Smooth muscle cell (in vitro differentiated cells): ENCODE measurements around the gene CTNNA3. TPM values are rescaled to one million over a fixed set of nuclear protein-coding genes. Genes with fewer than 3 reads are reported as not detected.

Experiments used
- DNase-seq: peaks from one replicate; lab custom pipeline; 2025; ENCODE audit not compliant: unreplicated experiment; lab: John Stamatoyannopoulos, UW
- H2AFZ ChIP-seq: fragments of 200-600 bp; sonication (generic); 2 replicates; pipeline ENCODE4 v1.6.0; 2016; ENCODE audit warnings: antibody characterized with exemption, low read depth, mild to moderate bottlenecking
- H3F3A ChIP-seq: fragments of 200-600 bp; sonication (generic); 2 replicates; pipeline ENCODE4 v1.6.0; 2017; ENCODE audit warnings: antibody characterized with exemption, low read depth
- H3K27ac ChIP-seq: fragments of 200-600 bp; sonication (generic); 2 replicates; pipeline ENCODE4 v1.5.1; 2016; ENCODE audit warnings: low read depth, mild to moderate bottlenecking
- H3K27me3 ChIP-seq: fragments of 200-600 bp; sonication (generic); 2 replicates; pipeline ENCODE4 v1.6.1; 2016; ENCODE audit warnings: low read depth, mild to moderate bottlenecking
- H3K36me3 ChIP-seq: fragments of 200-600 bp; sonication (generic); 2 replicates; pipeline ENCODE4 v1.5.1; 2016; ENCODE audit warnings: low read depth
- H3K4me1 ChIP-seq: fragments of 200-600 bp; sonication (generic); 2 replicates; pipeline ENCODE4 v1.5.1; 2016; ENCODE audit warnings: low read depth
- H3K4me2 ChIP-seq: fragments of 200-600 bp; sonication (generic); 2 replicates; pipeline ENCODE4 v1.6.0; 2016; ENCODE audit warnings: mild to moderate bottlenecking
- H3K4me3 ChIP-seq: fragments of 200-600 bp; sonication (generic); 2 replicates; pipeline ENCODE4 v1.5.1; 2016; ENCODE audit warnings: mild to moderate bottlenecking
- H3K79me2 ChIP-seq: fragments of 200-600 bp; sonication (generic); 2 replicates; pipeline ENCODE4 v1.6.0; 2016; ENCODE audit warnings: low read depth, mild to moderate bottlenecking
- H3K9ac ChIP-seq: fragments of 200-600 bp; sonication (generic); 2 replicates; pipeline ENCODE4 v1.6.0; 2016; ENCODE audit warnings: low read depth
- H3K9me3 ChIP-seq: fragments of 200-600 bp; sonication (generic); replicated peaks from 2 replicates; pipeline ENCODE4 v1.5.1; 2016; ENCODE audit warnings: low read depth
- H4K20me1 ChIP-seq: fragments of 200-600 bp; sonication (generic); 2 replicates; pipeline ENCODE4 v1.6.0; 2016; ENCODE audit warnings: low read depth
- CTCF ChIP-seq: fragments of 200-600 bp; sonication (generic); IDR thresholded peaks from 2 replicates; pipeline ENCODE4 v1.5.1; 2017; ENCODE audit warnings: borderline replicate concordance, mild to moderate bottlenecking, antibody characterized with exemption; ENCODE audit not compliant: insufficient read depth, poor library complexity, severe bottlenecking
- WGBS: methylation state at CpG from one replicate; pipeline ENCODE4 v1.1.7; 2016; ENCODE audit warnings: low lambda C conversion rate; 5-methylcytosine and 5-hydroxymethylcytosine counted together
- polyA plus RNA-seq: library from polyadenylated mRNA; unstranded; fragments of >200 nt; fragmentation: Nextera tagmentation; extraction: Ambion mirVana; gene quantifications from 2 replicates; pipeline ENCODE4 v1.2.1, GENCODE V29; 2016
- total RNA-seq: library from RNA; depleted of rRNA; stranded (reverse); fragments of >200 nt; gene quantifications from 2 replicates; pipeline ENCODE4 v1.2.3, GENCODE V29; 2014

The CTNNA3 gene
- total and polyA plus RNA-seq, 2 experiments from 2014 or later, result 1.3 TPM; not detected in 1

- no peaks in the 10 kb centered on the region for H3K4me1 ChIP-seq
- no peak for DNase-seq
- H3K4me3 ChIP-seq, result no peak overlapping the region
- H2AFZ ChIP-seq, result no peak overlapping the region
- no peaks in the 10 kb centered on the region for H3K36me3 ChIP-seq
- no peak overlapping the region for H3K9ac ChIP-seq
- H3F3A ChIP-seq, result no peaks in the 10 kb centered on the region
- H3K4me2 ChIP-seq, result peak overlapping the region; percentile 25
- H3K79me2 ChIP-seq, result no peaks in the 10 kb centered on the region
- TF ChIP-seq CTCF, result no peak
- 96% methylated on average over 4 of the region's 4 CpGs for WGBS
- no peaks in the 10 kb centered on the region for H3K27me3 ChIP-seq
- no peaks in the 10 kb centered on the region for H3K9me3 ChIP-seq
- no peak overlapping the region for H3K27ac ChIP-seq
- H4K20me1 ChIP-seq, result no peaks in the 10 kb centered on the region
Observed at GRCh38 chr10:67257427-67258144, 438.4 kb downstream of the CTNNA3 start.

GRCh38 chr10:67257018-67257417 is 439.0 kb downstream of the CTNNA3 start:
- TF ChIP-seq CTCF, result no peak
- Histone ChIP-seq H3K27ac (no peak overlapping the region), H3K4me2 (peak overlapping the region; percentile 25), H2AFZ (no peak overlapping the region), H3K9ac (no peak overlapping the region), H4K20me1 (no peaks in the 10 kb centered on the region), H3K36me3 (no peaks in the 10 kb centered on the region), H3F3A (no peaks in the 10 kb centered on the region), H3K9me3 (no peaks in the 10 kb centered on the region), H3K79me2 (no peaks in the 10 kb centered on the region), H3K4me1 (no peaks in the 10 kb centered on the region), H3K4me3 (no peak overlapping the region), H3K27me3 (no peaks in the 10 kb centered on the region)
- WGBS, result 34% methylated on average over 2 of the region's 2 CpGs
- DNase-seq, result no peak

GRCh38 chr10:67250686-67251085 is 445.3 kb downstream of the CTNNA3 start:
- Histone ChIP-seq H2AFZ (no peak overlapping the region), H3K27ac (no peak overlapping the region), H3K9me3 (no peaks in the 10 kb centered on the region), H3K4me1 (no peaks in the 10 kb centered on the region), H3K4me3 (no peak overlapping the region), H3K36me3 (no peaks in the 10 kb centered on the region), H3F3A (no peaks in the 10 kb centered on the region), H4K20me1 (no peaks in the 10 kb centered on the region), H3K79me2 (no peaks in the 10 kb centered on the region), H3K4me2 (no peak overlapping the region), H3K27me3 (no peaks in the 10 kb centered on the region), H3K9ac (no peak overlapping the region)
- no peak for TF ChIP-seq CTCF
- 95% methylated on average over 1 of the region's 1 CpG for WGBS
- DNase-seq, result no peak

GRCh38 chr10:67246066-67246555 is 449.9 kb downstream of the CTNNA3 start:
- no peak for DNase-seq
- no peak overlapping the region for H2AFZ ChIP-seq
- H3K9me3 ChIP-seq, result no peaks in the 10 kb centered on the region
- H4K20me1 ChIP-seq, result no peaks in the 10 kb centered on the region
- 97% methylated on average over 3 of the region's 3 CpGs for WGBS
- H3K4me2 ChIP-seq, result no peak overlapping the region
- H3K27me3 ChIP-seq, result no peaks in the 10 kb centered on the region
- no peak overlapping the region for H3K27ac ChIP-seq
- H3K9ac ChIP-seq, result no peak overlapping the region
- H3K36me3 ChIP-seq, result no peaks in the 10 kb centered on the region
- no peak for TF ChIP-seq CTCF
- no peak overlapping the region for H3K4me3 ChIP-seq
- H3F3A ChIP-seq, result no peaks in the 10 kb centered on the region
- H3K4me1 ChIP-seq, result no peaks in the 10 kb centered on the region
- H3K79me2 ChIP-seq, result no peaks in the 10 kb centered on the region
